HG03045 (cell line): ENCODE data around the gene CAVIN4.

Experiments used
- ATAC-seq: cut with Tn5 transposase; IDR thresholded peaks from one replicate; pipeline ENCODE4 v1.9.1; 2021; ENCODE audit warnings: mild to moderate bottlenecking, moderate library complexity; ENCODE audit not compliant: unreplicated experiment

The CAVIN4 gene

GRCh38 chr9:100577776-100578448 is at the start of gene CAVIN4:
Gene CAVIN4 (plus strand): TSS chr9:100578079. CDS start chr9:100578144, 65 bp downstream.
- ATAC-seq = no peak

- no peak for ATAC-seq
These were observed 43.5 kb upstream of the CAVIN4 start for GRCh38 chr9:100534401-100534800.

- no peak for ATAC-seq
These were observed 37.6 kb upstream of the CAVIN4 start for GRCh38 chr9:100540327-100540726.

GRCh38 chr9:100549048-100549447 is 28.8 kb upstream of the CAVIN4 start:
- no peak for ATAC-seq

GRCh38 chr9:100554935-100555401 is 22.9 kb upstream of the CAVIN4 start:
- ATAC-seq = no peak

- ATAC-seq = no peak
These were observed 22.4 kb upstream of the CAVIN4 start for GRCh38 chr9:100555471-100555870.

GRCh38 chr9:100557053-100557452 is 20.8 kb upstream of the CAVIN4 start:
- ATAC-seq = no peak

GRCh38 chr9:100561256-100561655 is 16.6 kb upstream of the CAVIN4 start:
- ATAC-seq = no peak

- no peak for ATAC-seq
These were observed 10.0 kb upstream of the CAVIN4 start for GRCh38 chr9:100567856-100568255.

- ATAC-seq = no peak
These were observed 4.1 kb upstream of the CAVIN4 start for GRCh38 chr9:100573655-100574260.

- ATAC-seq = no peak
These were observed 2.9 kb upstream of the CAVIN4 start for GRCh38 chr9:100575006-100575405.

GRCh38 chr9:100575765-100576386 is 2.0 kb upstream of the CAVIN4 start:
- ATAC-seq = no peak

- no peak for ATAC-seq
These were observed 731 bp downstream of the CAVIN4 start for GRCh38 chr9:100578610-100579009.

GRCh38 chr9:100579665-100580064 is 1.8 kb downstream of the CAVIN4 start:
- ATAC-seq = no peak

- ATAC-seq = no peak
These were observed 2.4 kb downstream of the CAVIN4 start for GRCh38 chr9:100580257-100580656.

GRCh38 chr9:100581081-100581480 is 3.2 kb downstream of the CAVIN4 start:
- no peak for ATAC-seq

- no peak for ATAC-seq
These were observed 3.8 kb downstream of the CAVIN4 start for GRCh38 chr9:100581661-100582060.

- no peak for ATAC-seq
These were observed 5.3 kb downstream of the CAVIN4 start for GRCh38 chr9:100583014-100583802.

GRCh38 chr9:100584951-100585350 is 7.1 kb downstream of the CAVIN4 start:
- no peak for ATAC-seq

- ATAC-seq = no peak
These were observed 8.2 kb downstream of the CAVIN4 start for GRCh38 chr9:100586093-100586492.

- ATAC-seq = no peak
These were observed 9.5 kb downstream of the CAVIN4 start for GRCh38 chr9:100587375-100587774.
